ENCODE results near the gene KCNH2.

DNA sequence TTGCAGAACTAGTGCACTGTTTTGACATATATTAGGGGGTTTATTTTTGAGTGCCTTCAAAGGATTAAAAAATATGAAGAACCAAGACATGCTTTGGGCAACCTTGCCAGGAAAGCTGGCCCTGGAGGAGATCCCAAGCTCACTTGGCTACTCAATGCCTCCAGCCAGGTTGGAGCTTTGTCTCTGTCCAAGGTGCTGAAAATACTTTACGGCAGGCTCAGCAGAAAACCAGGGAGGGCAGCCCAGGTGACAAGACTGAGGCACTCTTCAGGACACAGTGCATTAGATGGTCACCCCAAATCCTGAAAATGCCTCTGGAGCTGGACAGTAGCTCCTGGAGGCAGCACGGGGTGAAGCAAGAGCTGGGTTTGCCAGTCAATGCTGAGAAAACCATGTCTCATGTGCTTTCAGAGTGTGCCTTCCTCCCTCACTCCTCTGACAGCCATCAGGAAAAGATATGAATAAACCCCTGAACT lies 5.8 kb upstream of the KCNH2 start:
- TF ChIP-seq POLR2A (IDR thresholded peaks at IDR 0.05) = no peak
- no peak for TF ChIP-seq CTCF (IDR thresholded peaks at IDR 0.05)
- TF ChIP-seq EP300 (IDR thresholded peaks at IDR 0.05) = no peak
